Globus pallidus (tissue), 1 donor: Measurements from ENCODE around the gene SV2B.
A peak's percentile ranks its signal among the peaks of the same experiment; 100 is the strongest.

Source experiments
- DNase-seq: peaks from one replicate; pipeline ENCODE4 v3.0.0-alpha.2; 2015; ENCODE audit warnings: low spot score

SV2B gene

DNA sequence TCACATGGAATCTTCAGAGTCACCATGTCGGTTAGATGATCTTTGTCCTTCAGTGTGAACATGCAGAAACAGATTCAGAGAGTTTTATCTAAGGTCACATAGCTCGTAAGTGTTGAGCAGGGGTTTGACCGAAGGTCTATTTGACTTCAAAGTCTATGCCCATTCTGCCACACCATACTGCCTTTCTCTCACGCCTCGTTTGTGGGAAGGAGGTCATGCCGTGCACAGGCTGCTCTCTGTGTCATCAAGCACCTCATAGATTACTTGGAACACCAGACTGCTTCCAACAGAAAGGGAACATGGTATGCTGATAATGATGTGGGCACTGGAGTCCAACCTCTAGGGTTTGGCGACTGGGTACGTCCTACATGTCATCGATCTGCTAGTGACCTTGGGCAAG lies 128.8 kb downstream of the SV2B start:
- no peak for DNase-seq

GRCh38 chr15:91231703-91232102 lies 131.6 kb downstream of the SV2B start:
- DNase-seq: no peak

- DNase-seq: no peak
These were observed 134.7 kb downstream of the SV2B start for GRCh38 chr15:91234759-91235158.

DNA sequence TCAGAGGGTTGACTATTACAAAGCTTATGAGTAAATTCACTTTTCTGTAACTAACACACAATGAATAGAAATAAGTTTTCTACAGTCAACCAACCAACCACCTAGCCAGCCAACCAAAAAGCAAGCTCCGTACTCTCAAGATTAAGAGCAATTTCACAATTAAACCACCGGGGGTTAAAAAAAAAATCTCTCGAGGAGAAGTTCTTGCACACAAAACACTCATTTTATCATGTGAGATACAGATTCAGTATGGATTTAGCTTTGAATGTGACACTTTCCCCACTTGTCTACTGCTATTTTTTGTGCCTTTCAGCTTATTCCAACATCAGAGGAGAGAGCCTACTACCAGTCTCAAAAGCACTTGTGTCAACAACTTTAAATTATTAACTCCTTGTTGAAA lies 135.3 kb downstream of the SV2B start:
- DNase-seq: no peak

DNA sequence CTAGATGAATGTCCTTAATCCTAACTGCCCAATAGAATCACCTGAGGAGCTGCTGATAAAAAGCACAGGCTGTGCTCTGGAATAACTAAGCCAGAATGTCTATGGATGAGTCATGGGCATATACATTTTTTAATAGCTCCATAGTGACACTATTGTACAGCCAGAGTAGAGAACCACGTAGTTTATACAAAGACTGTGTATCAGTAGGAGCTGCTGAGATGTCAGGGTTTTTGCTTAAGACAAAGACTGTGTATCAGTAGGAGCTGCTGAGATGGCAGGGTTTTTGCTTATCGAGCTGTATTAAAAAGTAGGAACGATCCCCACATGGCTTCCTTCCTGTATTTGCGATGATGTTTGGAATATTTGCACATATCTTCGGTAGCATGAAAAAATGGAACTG lies 137.4 kb downstream of the SV2B start:
- no peak for DNase-seq

DNA sequence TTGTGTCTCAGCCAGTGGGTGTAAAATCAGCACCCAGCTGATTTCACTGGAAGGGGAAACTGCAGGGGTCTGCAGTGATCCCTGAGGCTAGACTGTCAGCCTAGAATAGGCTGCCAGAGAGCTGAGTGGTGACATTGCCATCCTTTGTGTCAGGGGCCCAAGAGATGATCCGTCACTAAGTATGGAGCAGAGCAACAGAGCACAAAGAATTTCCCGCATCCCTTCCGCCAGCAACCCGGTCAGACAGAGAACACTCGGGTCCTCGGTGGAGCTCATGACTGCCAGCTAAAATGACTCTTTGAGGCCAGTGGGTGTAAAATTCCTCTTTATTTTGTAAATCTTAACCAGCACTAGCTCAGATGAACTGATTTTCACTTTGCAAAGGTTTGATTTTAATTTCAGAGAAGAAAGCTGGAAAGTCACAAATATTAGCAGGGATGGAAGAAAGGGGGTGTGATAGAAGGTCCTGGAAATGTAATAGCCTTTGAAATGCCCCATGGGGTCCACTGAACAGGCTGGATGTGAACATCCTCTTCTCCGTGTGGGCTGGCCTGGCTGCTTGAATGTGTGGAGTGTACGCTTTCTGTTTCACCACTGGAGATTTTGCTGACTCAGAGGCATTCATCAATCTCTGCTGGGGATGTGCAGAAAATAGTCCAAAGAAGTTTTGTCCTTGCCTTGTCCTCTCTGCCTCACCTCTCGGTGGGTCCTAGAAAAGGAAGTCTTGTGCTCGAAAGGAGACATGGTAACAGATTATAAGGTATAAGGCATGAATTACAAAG lies 138.8 kb downstream of the SV2B start:
- DNase-seq: peak; percentile 16

DNA sequence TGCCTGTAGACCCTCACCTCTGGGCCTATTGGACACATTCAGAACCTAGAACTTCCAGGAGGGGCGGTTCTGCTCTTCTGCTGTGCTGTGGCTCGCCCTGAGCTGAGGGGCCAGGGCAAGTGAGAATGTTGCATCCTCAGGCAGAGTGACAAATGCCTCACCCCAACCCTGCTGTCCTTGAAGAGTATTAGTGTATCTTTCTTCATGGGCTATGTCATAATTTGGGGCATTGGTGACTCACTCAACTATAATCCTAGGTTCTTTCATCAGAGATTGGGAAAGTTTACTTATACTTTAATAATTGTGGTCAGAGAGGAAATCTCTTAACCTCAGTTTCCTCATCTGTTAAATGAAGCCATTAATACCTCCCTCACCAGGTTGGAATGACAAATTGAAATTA lies 143.8 kb downstream of the SV2B start:
- DNase-seq: no peak

GRCh38 chr15:91244919-91245318 lies 144.9 kb downstream of the SV2B start:
- no peak for DNase-seq

DNA sequence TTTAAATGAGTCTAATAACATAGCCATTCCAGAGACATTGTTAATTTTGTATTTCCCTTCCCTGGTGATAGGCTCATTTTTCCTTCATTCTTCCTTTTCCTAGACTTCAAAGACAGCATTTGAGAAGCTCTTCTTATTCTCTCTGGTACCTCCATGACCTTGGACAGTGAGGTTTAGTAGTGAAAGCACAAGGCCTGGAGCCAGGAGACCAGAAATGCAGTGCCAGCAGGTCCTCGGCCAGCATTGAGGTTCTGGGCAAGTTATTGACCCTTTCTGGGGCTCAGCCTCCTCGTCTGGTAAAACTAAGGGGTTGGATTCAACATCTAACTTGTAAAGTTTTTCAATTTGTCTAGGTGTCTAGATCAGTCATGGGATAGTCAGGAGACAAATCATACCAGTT lies 146.9 kb downstream of the SV2B start:
- no peak for DNase-seq

DNA sequence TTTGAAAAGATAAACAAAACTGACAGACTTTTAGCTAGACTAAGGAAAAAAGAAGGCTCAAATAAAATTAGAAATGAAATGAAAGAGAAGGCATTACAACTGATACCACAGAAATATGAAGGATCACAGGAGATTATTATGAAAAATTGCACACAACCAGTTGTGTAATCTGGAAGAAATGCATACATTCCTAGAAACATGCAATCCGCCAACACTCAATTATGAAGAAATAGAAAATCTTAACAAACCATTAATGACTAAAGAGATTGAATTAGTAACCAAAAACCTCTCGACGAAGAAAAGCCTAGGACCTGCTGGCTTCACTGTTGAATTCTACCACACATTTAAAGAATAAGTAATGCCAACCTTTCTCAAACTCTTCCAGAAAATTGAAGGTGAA lies 149.5 kb downstream of the SV2B start:
- DNase-seq: no peak

DNA sequence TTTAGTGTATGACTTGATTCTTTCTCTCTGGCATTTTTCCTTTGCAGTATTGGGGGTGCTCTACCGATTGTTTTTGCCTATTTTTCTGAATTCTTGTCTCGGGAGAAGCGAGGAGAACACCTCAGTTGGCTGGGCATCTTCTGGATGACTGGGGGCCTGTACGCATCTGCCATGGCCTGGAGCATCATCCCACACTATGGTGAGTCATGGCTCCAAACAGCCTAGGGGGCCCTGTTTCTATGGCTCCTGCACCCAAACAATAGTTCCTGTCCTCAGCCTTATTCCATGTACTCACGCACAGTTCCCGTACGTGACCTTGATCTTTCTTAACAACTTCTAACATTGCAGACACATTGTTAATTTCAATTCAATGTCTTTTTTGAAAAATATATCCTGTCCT lies 152.3 kb downstream of the SV2B start:
- DNase-seq: no peak

DNA sequence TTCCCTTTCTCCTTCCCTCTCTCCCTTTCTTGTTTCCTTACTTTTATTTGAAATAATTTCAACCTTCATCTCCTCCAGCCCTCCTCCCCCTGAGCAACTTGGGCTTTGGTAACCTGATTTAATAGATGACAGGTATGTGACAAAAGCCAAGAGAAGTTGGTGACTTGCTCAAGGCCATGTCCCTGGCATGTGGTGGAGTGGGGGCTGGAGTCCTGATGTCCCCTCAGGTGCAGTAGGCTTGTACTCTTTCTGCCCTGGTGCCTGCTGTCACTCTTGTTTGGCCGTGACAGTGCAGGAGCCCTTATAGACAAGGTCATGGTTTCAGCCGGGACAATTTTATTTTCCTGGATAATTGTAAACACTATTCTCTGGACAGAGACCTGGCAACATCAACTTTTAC lies 152.7 kb downstream of the SV2B start:
- no peak for DNase-seq

DNA sequence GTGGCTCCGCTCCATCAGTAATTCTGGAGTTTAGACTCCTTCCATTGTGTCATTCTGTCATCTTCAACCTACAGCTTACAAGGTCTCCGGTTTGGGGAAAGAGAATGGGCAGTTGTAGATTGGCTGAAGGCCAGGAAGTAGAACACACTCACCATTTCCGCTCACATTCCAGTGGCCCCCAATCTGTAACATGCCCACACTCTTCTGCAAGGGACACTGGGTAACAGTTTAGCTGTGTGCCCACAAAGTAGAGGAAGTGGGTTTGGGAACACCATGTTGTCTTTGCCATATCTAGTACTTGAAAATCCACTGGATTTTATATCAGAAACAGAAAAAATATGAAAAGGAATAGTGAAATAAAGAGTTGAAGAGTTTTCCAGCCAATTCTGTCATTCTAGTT lies 153.5 kb downstream of the SV2B start:
- DNase-seq: no peak

- no peak for DNase-seq
These were observed 154.7 kb downstream of the SV2B start for GRCh38 chr15:91254766-91255165.

DNA sequence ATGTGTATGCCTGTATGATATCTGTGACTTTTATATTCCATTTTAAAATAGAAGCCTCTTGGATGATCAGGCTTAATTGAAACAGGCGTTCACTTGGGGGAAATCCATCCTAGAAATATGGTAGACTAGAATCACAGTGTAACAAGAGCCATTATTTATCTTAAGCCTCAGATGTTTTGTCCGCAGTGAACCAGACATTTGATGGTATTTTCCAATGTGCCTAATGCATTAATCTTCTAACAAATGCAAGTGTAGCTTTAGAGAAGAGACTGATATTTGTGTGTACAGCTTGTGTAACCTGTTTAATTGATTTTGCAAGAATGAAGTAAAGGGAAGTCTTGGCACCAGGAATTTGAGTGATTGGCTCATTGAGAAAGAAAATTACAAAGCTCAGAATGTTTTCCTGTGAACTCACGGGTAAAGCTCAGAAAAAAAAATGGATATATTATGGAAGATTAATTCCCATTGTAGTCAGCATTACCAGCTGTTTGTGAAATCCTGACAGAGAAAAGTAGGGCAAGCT lies 155.7 kb downstream of the SV2B start:
- no peak for DNase-seq

- no peak for DNase-seq
These were observed 157.8 kb downstream of the SV2B start for GRCh38 chr15:91257746-91258414.

GRCh38 chr15:91258415-91258759 lies 158.3 kb downstream of the SV2B start:
- no peak for DNase-seq

DNA sequence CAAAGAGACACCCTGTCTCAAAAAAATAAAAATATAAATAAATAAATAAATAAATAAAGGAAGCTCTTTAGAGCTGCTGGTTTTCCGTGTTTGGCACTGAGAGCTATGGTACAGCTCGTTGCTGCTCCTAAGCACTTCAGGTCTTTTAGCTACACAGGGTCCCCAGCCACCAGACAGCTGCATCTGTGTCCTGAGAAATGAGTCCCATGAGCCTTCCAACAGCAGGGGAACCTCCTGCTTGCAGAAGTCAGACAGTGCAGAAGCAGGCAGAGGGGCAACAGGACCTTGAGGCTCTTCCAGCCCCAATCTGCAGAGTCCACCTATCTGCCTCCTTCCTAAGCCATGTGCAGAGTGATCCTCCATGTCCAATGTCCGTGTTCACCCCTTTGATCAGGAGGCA lies 159.0 kb downstream of the SV2B start:
- no peak for DNase-seq

DNA sequence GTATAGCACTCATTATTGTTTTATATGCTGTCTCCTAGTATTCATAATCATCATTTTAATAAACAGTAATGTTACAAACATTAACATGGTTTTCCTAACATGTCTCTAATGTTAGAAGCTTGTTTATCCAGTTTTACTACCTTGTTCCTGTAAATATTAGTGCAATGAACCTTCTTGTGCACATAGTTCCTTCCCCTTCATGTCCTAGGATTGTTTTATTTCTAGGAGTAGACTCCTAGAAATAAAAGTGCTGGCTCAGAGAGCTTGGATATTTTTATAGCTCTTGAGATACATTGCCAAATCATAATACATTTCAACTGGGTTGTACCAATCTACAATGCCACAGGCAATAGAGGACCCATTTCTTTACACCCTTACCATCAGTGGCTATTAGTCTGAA lies 161.3 kb downstream of the SV2B start:
- DNase-seq: no peak

- no peak for DNase-seq
These were observed 163.8 kb downstream of the SV2B start for GRCh38 chr15:91263632-91264531.

GRCh38 chr15:91264651-91265351 lies 164.7 kb downstream of the SV2B start:
- no peak for DNase-seq

DNA sequence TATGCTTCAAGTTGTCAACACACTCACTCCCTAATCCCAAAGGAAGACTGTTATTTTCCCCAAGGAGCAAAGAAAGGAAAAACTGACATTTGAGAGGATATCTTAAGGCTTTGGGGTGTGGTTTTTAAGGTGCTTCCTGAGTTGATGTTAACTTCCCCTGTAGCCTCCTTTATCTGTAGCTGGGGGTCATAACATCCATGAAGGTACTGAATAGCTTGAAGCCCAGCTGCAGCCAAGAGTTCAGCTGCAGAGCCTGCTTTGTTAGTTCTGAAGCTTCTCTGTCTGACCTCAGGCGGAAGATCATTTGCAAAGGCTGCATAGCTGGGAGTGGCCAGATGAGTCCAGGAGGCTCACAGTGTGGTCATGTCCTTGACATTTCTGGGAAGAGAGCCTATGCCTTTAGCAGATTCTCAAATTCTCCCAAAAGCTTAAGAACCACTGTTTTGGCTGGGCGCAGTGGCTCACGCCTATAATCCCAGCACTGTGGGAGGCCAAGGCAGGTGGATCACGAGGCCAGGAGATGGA lies 165.4 kb downstream of the SV2B start:
- DNase-seq: no peak
